Naive B cell (primary cell): ENCODE results near the gene WFS1. TPM values are rescaled to one million over a fixed set of nuclear protein-coding genes. Genes with fewer than 3 reads are reported as not detected.
A peak's percentile ranks its signal among the peaks of the same experiment; 100 is the strongest.

ENCODE experiments used
- ATAC-seq, 2 donors: fragments of 150-1000 bp; cut with Tn5 transposase; 2 replicates each; pipeline ENCODE4 v1.10.0; 2021; ENCODE audit warnings: low read depth in 2 of 2, mild to moderate bottlenecking in 2 of 2, moderate library complexity in 2 of 2
- DNase-seq: peaks from one replicate; pipeline ENCODE4 v3.0.0; 2022
- H3K27ac Mint-ChIP-seq, 6 donors: one replicate each; pipeline ENCODE4 v1.8.0; 2020 to 2022; ENCODE audit warnings: mild to moderate bottlenecking in 6 of 6, mixed read lengths in 6 of 6, moderate library complexity in 5 of 6, inconsistent platforms in 2 of 6
- H3K27me3 Mint-ChIP-seq, 3 donors: one replicate each; pipeline ENCODE4 v1.8.0; 2021 to 2022; ENCODE audit warnings: mixed read lengths in 3 of 3, mild to moderate bottlenecking in 1 of 3
- H3K36me3 Mint-ChIP-seq, 2 donors: one replicate each; pipeline ENCODE4 v1.8.0; 2020 to 2022; ENCODE audit warnings: mixed read lengths in 2 of 2, inconsistent platforms in 1 of 2, mild to moderate bottlenecking in 1 of 2
- H3K4me1 Mint-ChIP-seq, 3 donors: one replicate each; pipeline ENCODE4 v1.8.0; 2020 to 2022; ENCODE audit warnings: mixed read lengths in 3 of 3, inconsistent platforms in 1 of 3, mild to moderate bottlenecking in 1 of 3, moderate library complexity in 1 of 3
- H3K4me3 Mint-ChIP-seq, 8 donors: one replicate each; pipeline ENCODE4 v1.8.0; 2020 to 2022; ENCODE audit warnings: mild to moderate bottlenecking in 8 of 8, mixed read lengths in 8 of 8, moderate library complexity in 8 of 8, inconsistent platforms in 2 of 8
- H3K9me3 Mint-ChIP-seq, 7 donors: one replicate each; pipeline ENCODE4 v1.8.0; 2020 to 2022; ENCODE audit warnings: mixed read lengths in 7 of 7, mild to moderate bottlenecking in 5 of 7, inconsistent platforms in 2 of 7, moderate library complexity in 1 of 7
- polyA plus RNA-seq, 6 donors: library from polyadenylated mRNA; unstranded; fragments of 300-500 nt; fragmentation: Illumina TruSeq; gene quantifications; one replicate each; pipeline ENCODE4 v1.2.3, GENCODE V29; 2021; ENCODE audit warnings: low read depth in 6 of 6

Gene WFS1
- polyA plus RNA-seq, 6 donors from 2014 or later = 1.5 to 6.0 (median 3.1) TPM

- no peak for ATAC-seq
- no peak for DNase-seq
- H3K4me3 Mint-ChIP-seq = no peak overlapping the region
- no peaks in the 10 kb centered on the region for H3K9me3 Mint-ChIP-seq
- no peaks in the 10 kb centered on the region for H3K36me3 Mint-ChIP-seq
- no peak overlapping the region for H3K27ac Mint-ChIP-seq
- H3K27me3 Mint-ChIP-seq = peaks cover 5 to 30% (median 20%) of the 10 kb centered on the region in 3 donors
- H3K4me1 Mint-ChIP-seq = no peaks in the 10 kb centered on the region
Observed at GRCh38 chr4:6230502-6230785, 39.2 kb upstream of the WFS1 start.

DNA sequence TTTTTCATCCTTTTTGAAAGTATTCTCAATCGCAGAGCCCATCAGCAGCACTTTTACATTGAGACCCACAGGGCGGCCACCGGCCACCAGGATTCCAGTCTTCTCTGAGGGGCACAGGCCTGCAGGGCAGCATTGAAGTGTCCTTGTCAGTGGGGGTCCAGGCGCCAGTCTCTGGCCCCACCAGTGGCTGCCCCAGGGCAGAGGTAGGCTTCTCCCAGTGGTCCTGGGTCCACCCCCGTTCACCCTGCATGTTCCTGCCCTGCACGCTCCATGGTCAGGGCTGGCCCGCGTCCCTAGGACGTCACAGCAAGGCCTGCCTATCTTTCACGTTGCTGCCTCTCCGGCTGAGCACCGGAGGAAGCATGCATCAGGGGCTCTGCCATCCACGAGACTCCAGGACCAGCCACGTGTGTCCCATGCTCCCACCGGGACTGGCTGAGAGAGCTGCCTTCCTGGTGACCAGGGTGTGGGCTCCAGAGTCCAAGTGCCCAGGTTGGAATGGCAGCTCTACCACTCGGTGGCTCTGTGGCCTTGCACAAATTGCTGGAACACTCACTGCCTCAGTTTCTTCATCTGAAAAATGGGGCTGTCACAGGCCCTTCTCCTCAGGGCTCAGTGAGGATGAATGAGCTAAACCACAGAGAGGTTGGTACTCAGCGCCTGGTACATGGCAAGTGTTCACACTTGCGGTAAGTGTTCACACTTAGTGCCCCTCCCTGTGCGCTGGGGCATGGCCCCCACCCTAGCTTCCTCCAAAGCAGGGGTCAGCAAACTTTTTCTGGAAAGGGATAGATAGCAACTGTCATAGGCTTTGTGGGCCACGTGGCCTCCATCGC is 38.6 kb upstream of the WFS1 start:
- H3K36me3 Mint-ChIP-seq = no peaks in the 10 kb centered on the region
- ATAC-seq = no peak
- no peaks in the 10 kb centered on the region for H3K9me3 Mint-ChIP-seq
- no peaks in the 10 kb centered on the region for H3K4me1 Mint-ChIP-seq
- no peak overlapping the region for H3K27ac Mint-ChIP-seq
- no peak overlapping the region for H3K4me3 Mint-ChIP-seq
- H3K27me3 Mint-ChIP-seq = peaks cover 5 to 24% (median 14%) of the 10 kb centered on the region in 3 donors
- DNase-seq = no peak

GRCh38 chr4:6231663-6232165 is 37.9 kb upstream of the WFS1 start:
- Mint-ChIP-seq H3K9me3 (no peaks in the 10 kb centered on the region), H3K27me3 (peaks cover 5 to 17% (median 7%) of the 10 kb centered on the region in 3 donors), H3K4me1 (no peaks in the 10 kb centered on the region), H3K36me3 (no peaks in the 10 kb centered on the region), H3K27ac (no peak overlapping the region), H3K4me3 (no peak overlapping the region)
- ATAC-seq (no peak), DNase-seq (no peak)

DNA sequence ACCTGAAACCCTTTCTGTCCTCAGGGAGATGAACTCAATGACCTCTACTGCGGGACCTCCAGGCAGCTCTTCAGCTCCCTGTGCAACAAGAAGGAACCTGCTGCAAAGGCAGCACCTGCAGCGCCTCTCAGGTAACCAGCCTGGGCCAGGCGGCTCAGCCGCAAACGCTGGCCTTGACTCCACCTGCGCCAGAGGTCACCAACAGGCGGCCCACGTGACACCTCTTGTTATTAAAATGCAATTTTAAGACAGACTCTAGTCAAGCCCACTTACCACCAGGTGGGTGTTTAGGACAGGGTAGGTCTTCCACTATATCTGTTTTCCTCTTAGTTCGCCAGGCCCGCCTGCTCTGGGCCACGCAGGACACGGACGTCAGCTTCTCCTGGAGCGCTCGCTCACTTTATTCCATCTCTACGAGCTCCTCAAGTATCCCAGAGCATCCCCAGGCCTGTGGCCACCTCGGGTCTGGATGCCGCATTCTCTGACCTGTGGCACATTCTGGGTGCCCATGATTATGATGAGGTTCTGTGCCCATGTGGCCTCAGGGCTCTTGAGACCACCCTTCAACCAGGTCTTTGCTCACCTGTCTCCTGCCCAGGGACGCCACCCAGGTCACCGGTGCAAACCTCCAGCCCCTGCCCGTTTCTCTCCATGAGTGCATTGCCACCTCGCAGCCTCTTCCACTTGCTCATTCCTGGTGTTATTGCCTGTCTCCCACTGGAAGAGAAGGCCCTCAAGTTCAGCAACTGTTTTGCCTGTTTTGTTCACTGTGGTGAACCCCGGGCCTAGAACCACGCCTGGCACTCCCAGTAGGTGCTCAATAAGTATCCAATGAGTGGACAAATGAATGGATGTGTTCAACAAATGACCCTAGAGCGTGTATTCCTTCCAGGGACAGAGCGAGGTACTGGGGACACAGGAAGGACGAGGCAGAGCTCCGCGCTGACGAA is 36.5 kb upstream of the WFS1 start:
- no peak for DNase-seq
- Mint-ChIP-seq H3K9me3 (no peaks in the 10 kb centered on the region), H3K36me3 (no peaks in the 10 kb centered on the region), H3K27me3 (peaks cover 0 to 10% (median 5%) of the 10 kb centered on the region in 3 donors), H3K27ac (no peak overlapping the region), H3K4me1 (no peaks in the 10 kb centered on the region), H3K4me3 (no peak overlapping the region)
- no peak for ATAC-seq

- no peak overlapping the region for H3K4me3 Mint-ChIP-seq
- ATAC-seq (no peak), DNase-seq (no peak)
- no peaks in the 10 kb centered on the region for H3K4me1 Mint-ChIP-seq
- no peak overlapping the region for H3K27ac Mint-ChIP-seq
- no peaks in the 10 kb centered on the region for H3K36me3 Mint-ChIP-seq
- no peaks in the 10 kb centered on the region for H3K9me3 Mint-ChIP-seq
- H3K27me3 Mint-ChIP-seq = peaks cover 0 to 5% (median under 1%) of the 10 kb centered on the region in 3 donors
Observed at GRCh38 chr4:6233929-6234328, 35.7 kb upstream of the WFS1 start.

GRCh38 chr4:6235012-6235411 is 34.6 kb upstream of the WFS1 start:
- no peak for DNase-seq
- no peak for ATAC-seq
- Mint-ChIP-seq H3K4me3 (no peak overlapping the region), H3K27me3 (no peaks in the 10 kb centered on the region), H3K4me1 (no peaks in the 10 kb centered on the region), H3K9me3 (no peaks in the 10 kb centered on the region), H3K36me3 (no peaks in the 10 kb centered on the region), H3K27ac (no peak overlapping the region)

- H3K27me3 Mint-ChIP-seq = peaks cover 0 to 8% (median 2%) of the 10 kb centered on the region in 3 donors
- H3K4me1 Mint-ChIP-seq = no peaks in the 10 kb centered on the region
- H3K9me3 Mint-ChIP-seq = no peaks in the 10 kb centered on the region
- H3K36me3 Mint-ChIP-seq = no peaks in the 10 kb centered on the region
- no peak overlapping the region for H3K4me3 Mint-ChIP-seq
- H3K27ac Mint-ChIP-seq = no peak overlapping the region
- DNase-seq (no peak), ATAC-seq (no peak)
Observed at GRCh38 chr4:6235901-6236640, 33.6 kb upstream of the WFS1 start.

- Mint-ChIP-seq H3K4me3 (no peak overlapping the region), H3K9me3 (no peaks in the 10 kb centered on the region), H3K27ac (no peak overlapping the region), H3K27me3 (peaks cover 0 to 13% (median 8%) of the 10 kb centered on the region in 3 donors), H3K36me3 (no peaks in the 10 kb centered on the region), H3K4me1 (no peaks in the 10 kb centered on the region)
- no peak for ATAC-seq
- no peak for DNase-seq
Observed at GRCh38 chr4:6236816-6237390, 32.7 kb upstream of the WFS1 start.

DNA sequence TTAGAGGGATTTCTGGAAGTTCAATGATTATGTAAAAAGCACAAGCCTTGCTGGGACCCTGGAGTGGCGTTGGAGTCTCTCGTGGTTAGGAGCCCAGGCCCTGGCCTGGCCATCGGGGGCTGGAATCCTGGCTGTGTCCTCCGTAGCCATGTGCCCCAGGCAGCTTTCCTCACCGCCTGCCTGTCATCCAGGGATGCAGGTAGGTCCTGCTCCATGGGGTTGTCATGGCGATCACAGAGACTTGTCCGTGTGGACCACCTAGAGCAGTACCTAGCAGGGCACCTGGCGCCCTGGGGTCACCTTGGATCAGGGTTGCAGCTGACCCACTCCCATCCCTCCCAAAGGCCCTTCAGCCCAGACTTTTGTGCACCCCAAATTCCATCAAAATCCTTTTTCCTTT is 30.2 kb upstream of the WFS1 start:
- no peak for DNase-seq
- no peak for ATAC-seq
- Mint-ChIP-seq H3K36me3 (peaks cover 4 to 6% of the 10 kb centered on the region in 2 donors), H3K4me1 (no peaks in the 10 kb centered on the region), H3K4me3 (no peak overlapping the region), H3K27ac (no peak overlapping the region), H3K27me3 (peaks cover 14 to 36% (median 29%) of the 10 kb centered on the region in 3 donors), H3K9me3 (peaks cover 3 to 12% (median 8%) of the 10 kb centered on the region in 7 donors)

DNA sequence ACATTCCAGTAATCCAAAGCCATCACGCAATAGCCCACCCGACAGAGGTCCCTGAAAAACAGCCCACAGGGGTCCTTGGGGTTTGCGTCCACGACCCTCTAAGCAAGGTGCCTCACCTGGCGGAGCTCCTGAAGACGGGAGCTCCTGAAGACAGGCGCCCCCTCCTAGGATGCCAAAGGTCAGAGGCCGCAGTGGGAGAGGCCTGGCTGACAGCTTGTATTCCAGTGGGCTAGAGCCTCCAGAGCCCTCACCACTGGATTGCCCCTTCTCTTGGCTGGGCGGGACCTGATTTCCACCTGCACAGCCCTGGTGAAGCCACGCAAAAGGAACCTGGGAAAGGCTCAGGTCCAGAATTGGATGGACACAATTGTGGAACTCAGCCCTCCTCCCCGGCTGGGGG is 29.7 kb upstream of the WFS1 start:
- no peak overlapping the region for H3K27ac Mint-ChIP-seq
- H3K9me3 Mint-ChIP-seq = peaks cover 8 to 17% (median 13%) of the 10 kb centered on the region in 7 donors
- peaks cover 0 to 5% (median 2%) of the 10 kb centered on the region in 3 donors for H3K4me1 Mint-ChIP-seq
- H3K36me3 Mint-ChIP-seq = peaks cover 4 to 11% of the 10 kb centered on the region in 2 donors
- peaks cover 18 to 41% (median 34%) of the 10 kb centered on the region in 3 donors for H3K27me3 Mint-ChIP-seq
- H3K4me3 Mint-ChIP-seq = no peak overlapping the region
- ATAC-seq = no peak
- DNase-seq = no peak

- Mint-ChIP-seq H3K27me3 (peaks cover 21 to 48% (median 42%) of the 10 kb centered on the region in 3 donors), H3K36me3 (peaks cover 4 to 14% of the 10 kb centered on the region in 2 donors), H3K4me3 (no peak overlapping the region), H3K4me1 (peaks cover 0 to 6% (median 4%) of the 10 kb centered on the region in 3 donors), H3K27ac (peak overlapping the region in 1 of 6 donors; percentile 20), H3K9me3 (peaks cover 8 to 19% (median 14%) of the 10 kb centered on the region in 7 donors)
- DNase-seq (no peak), ATAC-seq (no peak)
Observed at GRCh38 chr4:6241062-6241845, 28.4 kb upstream of the WFS1 start.

DNA sequence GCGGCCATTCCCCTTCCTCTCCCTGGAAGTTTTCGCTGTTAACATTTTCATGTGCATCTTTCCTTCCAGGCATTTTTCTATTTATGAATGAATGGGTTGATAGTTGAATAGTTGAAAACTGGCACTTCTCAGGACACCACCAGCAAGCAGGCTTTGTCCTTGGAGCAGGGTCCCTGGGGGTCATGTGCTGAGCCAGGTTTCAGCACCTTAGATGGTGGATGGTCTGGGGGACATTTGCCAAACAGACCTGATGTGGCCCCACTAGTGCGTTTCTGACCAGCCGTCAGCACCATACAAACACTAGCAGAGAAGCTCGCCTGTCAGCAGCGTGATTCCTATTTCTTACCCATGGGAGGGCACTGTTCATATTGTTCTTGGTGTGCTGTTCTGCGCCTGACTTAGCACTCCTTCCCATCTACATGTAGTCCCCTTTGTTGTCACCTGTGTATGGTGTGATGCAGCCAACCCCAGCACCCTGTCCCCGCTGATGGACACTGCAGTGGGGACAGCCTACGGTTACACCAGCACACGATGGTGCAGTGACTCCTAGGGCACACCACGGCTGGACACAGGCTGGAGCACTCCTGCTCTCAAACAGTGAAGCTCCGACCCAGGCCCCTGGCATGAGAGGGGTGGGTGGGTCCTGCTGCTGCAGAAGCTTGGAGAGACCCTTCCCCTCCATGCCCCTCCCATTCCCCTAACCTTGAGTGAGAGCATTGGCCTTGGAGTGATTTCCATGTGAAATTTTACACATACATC is 27.2 kb upstream of the WFS1 start:
- DNase-seq (no peak), ATAC-seq (no peak)
- Mint-ChIP-seq H3K36me3 (peaks cover 4 to 14% of the 10 kb centered on the region in 2 donors), H3K4me3 (no peak overlapping the region), H3K27ac (no peak overlapping the region), H3K9me3 (peaks cover 8 to 22% (median 14%) of the 10 kb centered on the region in 7 donors), H3K4me1 (peaks cover 0 to 6% (median 4%) of the 10 kb centered on the region in 3 donors), H3K27me3 (peaks cover 33 to 60% (median 54%) of the 10 kb centered on the region in 3 donors)
